Astrocyte (in vitro differentiated cells and primary cell): Measurements from ENCODE around the gene PAX6.

Experiments
- CTCF ChIP-seq: IDR thresholded peaks from 2 replicates; pipeline ENCODE4 v1.5.1; 2011; ENCODE audit warnings: low read depth, mild to moderate bottlenecking, inconsistent platforms, low read length, moderate library complexity; ENCODE audit not compliant: insufficient read depth
- EZH2 ChIP-seq: IDR thresholded peaks from 2 replicates; pipeline ENCODE4 v1.6.1; 2012; ENCODE audit warnings: mild to moderate bottlenecking, low read length, inconsistent platforms; ENCODE audit not compliant: insufficient read depth

DNA sequence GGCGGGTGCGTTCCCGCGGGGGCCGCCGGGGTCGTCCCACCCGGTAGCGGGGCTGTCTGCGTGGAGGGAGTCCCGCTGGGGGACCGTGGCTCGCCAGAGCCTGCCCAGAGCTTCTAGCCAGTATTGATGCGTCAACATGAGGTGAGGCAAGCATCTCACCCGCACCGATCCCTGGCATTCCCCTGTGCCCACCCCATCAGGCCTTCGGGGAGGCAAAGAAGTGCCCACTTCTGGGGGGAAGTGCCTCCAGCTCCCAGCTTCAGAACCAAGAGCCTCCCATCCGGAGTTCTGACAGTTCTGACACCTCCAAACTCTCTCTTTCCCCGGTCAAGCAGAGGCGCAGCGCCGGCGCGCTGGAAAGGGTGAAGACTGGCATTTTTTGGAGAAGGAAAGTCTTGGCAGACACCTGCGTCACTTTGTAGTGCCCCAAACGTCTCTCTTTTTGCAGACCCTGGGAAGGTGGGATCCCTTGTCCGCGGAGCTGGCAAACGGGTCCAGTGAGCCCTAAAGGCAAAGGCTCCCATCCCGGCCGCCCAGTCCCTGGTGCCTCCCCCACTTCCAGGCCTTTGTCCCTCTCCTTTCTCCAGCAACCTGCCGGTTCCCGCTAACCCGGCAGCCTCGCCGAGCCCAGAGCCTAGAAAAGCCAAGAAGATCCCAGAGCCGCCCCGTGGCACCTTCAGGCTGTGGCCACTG is 3.2 kb upstream of the PAX6 start:
- TF ChIP-seq CTCF (no peak), EZH2 (peak; percentile 71)
